HepG2 (cell line): Measurements from ENCODE around the gene S100P. TPM values are rescaled to one million over a fixed set of nuclear protein-coding genes. Genes with fewer than 3 reads are reported as not detected.

ENCODE experiments used
- ATAD3A ChIP-seq: sonication (generic); formaldehyde crosslinking; IDR thresholded peaks from 2 replicates; pipeline ENCODE4 v1.4.0; 2020; ENCODE audit warnings: missing genetic modification reagents
- CENPX ChIP-seq: sonication (generic); formaldehyde crosslinking; IDR thresholded peaks from 2 replicates; pipeline ENCODE4 v1.9.0; 2021; ENCODE audit warnings: mild to moderate bottlenecking, missing genetic modification reagents, moderate library complexity
- DNMT3B ChIP-seq: conservative IDR thresholded peaks from 2 replicates; pipeline ENCODE4 v1.6.1; 2016; ENCODE audit warnings: missing biosample characterization, control low read depth
- ETV6 ChIP-seq: sonication (generic); formaldehyde crosslinking; conservative IDR thresholded peaks from 2 replicates; pipeline ENCODE4 v1.4.0; 2020; ENCODE audit warnings: missing genetic modification reagents
- FOXA3 ChIP-seq: IDR thresholded peaks from 2 replicates; pipeline ENCODE4 v1.6.1; 2016; ENCODE audit warnings: missing genetic modification reagents, missing compliant biosample characterization
- ISX ChIP-seq: sonication (generic); formaldehyde crosslinking; conservative IDR thresholded peaks from 2 replicates; pipeline ENCODE4 v1.5.0; 2020; ENCODE audit warnings: missing genetic modification reagents
- MEF2D ChIP-seq: sonication (generic); formaldehyde crosslinking; IDR thresholded peaks from 2 replicates; pipeline ENCODE4 v1.5.1; 2020; ENCODE audit warnings: mild to moderate bottlenecking, missing genetic modification reagents
- POGZ ChIP-seq: sonication (generic); formaldehyde crosslinking; IDR thresholded peaks from 2 replicates; pipeline ENCODE4 v1.4.0; 2020; ENCODE audit warnings: mild to moderate bottlenecking, missing genetic modification reagents
- SAP130 ChIP-seq: IDR thresholded peaks from 2 replicates; pipeline ENCODE4 v1.6.1; 2016; ENCODE audit warnings: low read depth
- SP4 ChIP-seq: sonication (generic); formaldehyde crosslinking; IDR thresholded peaks from 2 replicates; pipeline ENCODE4 v1.8.1; 2023; ENCODE audit warnings: mild to moderate bottlenecking, missing genetic modification reagents
- ZBTB46 ChIP-seq: sonication (generic); formaldehyde crosslinking; IDR thresholded peaks from 2 replicates; pipeline ENCODE4 v1.4.0; 2020; ENCODE audit warnings: mild to moderate bottlenecking, missing genetic modification reagents, borderline replicate concordance
- ZNF30 ChIP-seq: sonication (generic); formaldehyde crosslinking; IDR thresholded peaks from 2 replicates; pipeline ENCODE4 v1.5.0; 2020; ENCODE audit warnings: mild to moderate bottlenecking, missing genetic modification reagents
- ZNF580 ChIP-seq: IDR thresholded peaks from 2 replicates; pipeline ENCODE4 v1.6.1; 2016; ENCODE audit warnings: low read depth, borderline replicate concordance
- ZNF597 ChIP-seq: sonication (generic); formaldehyde crosslinking; IDR thresholded peaks from 2 replicates; pipeline ENCODE4 v1.5.0; 2020; ENCODE audit warnings: missing genetic modification reagents
- ZNF598 ChIP-seq: sonication (generic); formaldehyde crosslinking; IDR thresholded peaks from 2 replicates; pipeline ENCODE4 v1.5.1; 2020; ENCODE audit warnings: mild to moderate bottlenecking, missing genetic modification reagents, borderline replicate concordance
- ZNF75D ChIP-seq: sonication (generic); formaldehyde crosslinking; IDR thresholded peaks from 2 replicates; pipeline ENCODE4 v1.8.1; 2023; ENCODE audit warnings: missing genetic modification reagents, mild to moderate bottlenecking, borderline replicate concordance
- ZNF878 ChIP-seq: sonication (generic); formaldehyde crosslinking; IDR thresholded peaks from 2 replicates; pipeline ENCODE4 v1.8.1; 2023; ENCODE audit warnings: mild to moderate bottlenecking, missing genetic modification reagents, moderate library complexity
- polyA plus RNA-seq, 8 experiments: library from polyadenylated mRNA; depleted of rRNA in 3 of 8; stranded (reverse) in 7 of 8; unstranded in 1 of 8; fragments of >200 nt; fragmentation: Illumina TruSeq in 4 of 8; extraction: Trizol in 4 of 8; gene quantifications; 2 replicates each; pipeline versions ENCODE4 v1.2.1 to v1.2.3, GENCODE V29; 2011 to 2016; ENCODE audit warnings: low read depth in 4 of 8, missing spikeins in 1 of 8, mixed read lengths in 1 of 8; ENCODE audit not compliant: insufficient read depth in 1 of 8
- total RNA-seq, 5 experiments: library from RNA; depleted of rRNA; stranded (reverse); fragments of >200 nt; fragmentation: Illumina TruSeq; extraction: Trizol; gene quantifications; 2 replicates each; pipeline ENCODE4 v1.2.3, GENCODE V29; 2016; ENCODE audit warnings: low read depth in 1 of 5
- TF ChIP-seq, protein P1 (sequence below): sonication (generic); formaldehyde crosslinking; IDR thresholded peaks from one replicate; pipeline ENCODE4 v1.5.1; 2020; ENCODE audit warnings: mild to moderate bottlenecking, missing genetic modification reagents; ENCODE audit errors: not compliant biosample characterization

Gene S100P
- total and polyA plus RNA-seq, 2 of the 13 experiments (the other 11 are each of a cell fraction or from before 2014, with no cell fraction given): 278 to 1,649 TPM

DNA sequence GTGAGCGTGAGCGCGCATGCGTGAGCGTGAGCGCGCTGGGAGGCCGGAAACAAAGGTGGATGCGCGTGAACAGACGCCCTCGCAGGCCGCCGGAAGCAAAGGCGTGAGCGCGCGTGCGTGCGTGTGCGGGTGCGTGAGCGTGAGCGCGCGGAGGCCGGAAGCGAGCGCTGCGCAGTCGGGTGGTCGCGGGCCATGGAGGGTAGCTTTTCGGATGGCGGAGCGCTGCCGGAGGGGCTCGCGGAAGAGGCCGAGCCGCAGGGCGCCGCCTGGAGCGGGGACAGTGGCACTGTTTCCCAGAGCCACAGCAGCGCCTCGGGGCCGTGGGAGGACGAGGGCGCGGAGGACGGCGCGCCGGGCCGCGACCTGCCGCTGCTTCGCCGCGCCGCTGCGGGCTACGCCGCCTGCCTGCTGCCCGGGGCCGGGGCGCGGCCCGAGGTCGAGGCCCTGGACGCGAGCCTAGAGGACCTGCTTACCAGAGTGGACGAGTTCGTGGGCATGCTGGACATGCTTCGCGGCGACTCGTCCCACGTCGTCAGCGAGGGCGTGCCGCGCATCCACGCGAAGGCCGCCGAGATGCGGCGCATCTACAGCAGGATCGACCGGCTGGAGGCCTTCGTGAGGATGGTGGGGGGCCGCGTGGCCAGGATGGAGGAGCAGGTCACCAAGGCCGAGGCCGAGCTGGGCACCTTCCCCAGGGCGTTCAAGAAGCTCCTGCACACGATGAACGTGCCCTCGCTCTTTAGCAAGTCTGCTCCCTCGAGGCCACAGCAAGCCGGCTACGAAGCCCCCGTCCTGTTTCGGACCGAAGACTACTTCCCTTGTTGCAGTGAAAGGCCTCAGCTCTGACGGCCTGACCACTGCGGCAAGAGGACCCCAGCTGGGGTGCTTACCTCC, 22.6 kb downstream of the S100P start, which contains the start of gene BLOC1S4 (continued):
- peak; percentile 92 for TF ChIP-seq SAP130 (CRISPR knock-in tag)
- no peak for TF ChIP-seq ATAD3A (CRISPR knock-in tag)
- TF ChIP-seq POGZ (CRISPR knock-in tag): 0 out of 2 replicates have a peak, but pooled peaks have one; percentile 30
- TF ChIP-seq FOXA3 (CRISPR knock-in tag): 0 out of 2 replicates have a peak, but pooled peaks have one; percentile 22
- TF ChIP-seq ISX: no peak
- TF ChIP-seq ZNF75D: no peak
- TF ChIP-seq MEF2D (CRISPR knock-in tag): no peak
- TF ChIP-seq SP4 (CRISPR knock-in tag): peak; percentile 10; the same call in 1 of the 2 replicates
- TF ChIP-seq ZNF597 (CRISPR knock-in tag): no peak
- no peak for TF ChIP-seq ZNF30
- TF ChIP-seq, protein P1, sequence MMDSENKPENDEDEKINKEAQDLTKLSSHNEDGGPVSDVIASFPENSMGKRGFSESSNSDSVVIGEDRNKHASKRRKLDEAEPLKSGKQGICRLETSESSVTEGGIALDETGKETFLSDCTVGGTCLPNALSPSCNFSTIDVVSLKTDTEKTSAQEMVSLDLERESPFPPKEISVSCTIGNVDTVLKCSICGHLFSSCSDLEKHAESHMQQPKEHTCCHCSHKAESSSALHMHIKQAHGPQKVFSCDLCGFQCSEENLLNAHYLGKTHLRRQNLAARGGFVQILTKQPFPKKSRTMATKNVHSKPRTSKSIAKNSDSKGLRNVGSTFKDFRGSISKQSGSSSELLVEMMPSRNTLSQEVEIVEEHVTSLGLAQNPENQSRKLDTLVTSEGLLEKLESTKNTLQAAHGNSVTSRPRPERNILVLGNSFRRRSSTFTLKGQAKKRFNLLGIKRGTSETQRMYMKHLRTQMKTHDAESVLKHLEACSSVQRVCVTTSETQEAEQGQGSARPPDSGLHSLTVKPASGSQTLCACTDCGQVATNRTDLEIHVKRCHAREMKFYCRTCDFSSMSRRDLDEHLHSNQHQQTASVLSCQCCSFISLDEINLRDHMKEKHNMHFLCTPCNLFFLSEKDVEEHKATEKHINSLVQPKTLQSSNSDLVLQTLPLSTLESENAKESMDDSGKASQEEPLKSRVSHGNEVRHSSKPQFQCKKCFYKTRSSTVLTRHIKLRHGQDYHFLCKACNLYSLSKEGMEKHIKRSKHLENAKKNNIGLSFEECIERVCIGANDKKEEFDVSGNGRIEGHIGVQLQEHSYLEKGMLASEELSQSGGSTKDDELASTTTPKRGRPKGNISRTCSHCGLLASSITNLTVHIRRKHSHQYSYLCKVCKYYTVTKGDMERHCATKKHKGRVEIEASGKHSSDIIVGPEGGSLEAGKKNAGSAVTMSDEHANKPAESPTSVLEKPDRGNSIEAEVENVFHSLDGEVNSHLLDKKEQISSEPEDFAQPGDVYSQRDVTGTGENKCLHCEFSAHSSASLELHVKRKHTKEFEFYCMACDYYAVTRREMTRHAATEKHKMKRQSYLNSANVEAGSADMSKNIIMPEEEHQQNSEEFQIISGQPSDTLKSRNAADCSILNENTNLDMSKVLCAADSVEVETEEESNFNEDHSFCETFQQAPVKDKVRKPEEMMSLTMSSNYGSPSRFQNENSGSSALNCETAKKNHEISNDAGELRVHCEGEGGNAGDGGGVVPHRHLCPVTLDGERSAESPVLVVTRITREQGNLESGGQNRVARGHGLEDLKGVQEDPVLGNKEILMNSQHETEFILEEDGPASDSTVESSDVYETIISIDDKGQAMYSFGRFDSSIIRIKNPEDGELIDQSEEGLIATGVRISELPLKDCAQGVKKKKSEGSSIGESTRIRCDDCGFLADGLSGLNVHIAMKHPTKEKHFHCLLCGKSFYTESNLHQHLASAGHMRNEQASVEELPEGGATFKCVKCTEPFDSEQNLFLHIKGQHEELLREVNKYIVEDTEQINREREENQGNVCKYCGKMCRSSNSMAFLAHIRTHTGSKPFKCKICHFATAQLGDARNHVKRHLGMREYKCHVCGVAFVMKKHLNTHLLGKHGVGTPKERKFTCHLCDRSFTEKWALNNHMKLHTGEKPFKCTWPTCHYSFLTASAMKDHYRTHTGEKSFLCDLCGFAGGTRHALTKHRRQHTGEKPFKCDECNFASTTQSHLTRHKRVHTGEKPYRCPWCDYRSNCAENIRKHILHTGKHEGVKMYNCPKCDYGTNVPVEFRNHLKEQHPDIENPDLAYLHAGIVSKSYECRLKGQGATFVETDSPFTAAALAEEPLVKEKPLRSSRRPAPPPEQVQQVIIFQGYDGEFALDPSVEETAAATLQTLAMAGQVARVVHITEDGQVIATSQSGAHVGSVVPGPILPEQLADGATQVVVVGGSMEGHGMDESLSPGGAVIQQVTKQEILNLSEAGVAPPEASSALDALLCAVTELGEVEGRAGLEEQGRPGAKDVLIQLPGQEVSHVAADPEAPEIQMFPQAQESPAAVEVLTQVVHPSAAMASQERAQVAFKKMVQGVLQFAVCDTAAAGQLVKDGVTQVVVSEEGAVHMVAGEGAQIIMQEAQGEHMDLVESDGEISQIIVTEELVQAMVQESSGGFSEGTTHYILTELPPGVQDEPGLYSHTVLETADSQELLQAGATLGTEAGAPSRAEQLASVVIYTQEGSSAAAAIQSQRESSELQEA (CRISPR knock-in tag): no peak
- no peak for TF ChIP-seq CENPX
- 0 out of 2 replicates have a peak, but pooled peaks have one; percentile 38 for TF ChIP-seq DNMT3B (CRISPR knock-in tag)
- TF ChIP-seq ZNF598 (CRISPR knock-in tag): no peak
- TF ChIP-seq ZBTB46 (CRISPR knock-in tag): peak; percentile 83; the same call in 1 of the 2 replicates
- no peak for TF ChIP-seq ZNF878 (CRISPR knock-in tag)
- TF ChIP-seq ZNF580 (CRISPR knock-in tag): 0 out of 2 replicates have a peak, but pooled peaks have one; percentile 49
- TF ChIP-seq ETV6 (CRISPR knock-in tag): no peak
